Effector memory CD4-positive, alpha-beta T cell (primary cell): ENCODE results near the gene TWIST2.

Experiments
- DNase-seq, 3 donors: peaks; one replicate each; pipeline ENCODE4 v3.0.0-alpha.2; 2020
- H3K27ac ChIP-seq: 2 replicates; pipeline ENCODE4 v1.7.0; 2013; ENCODE audit warnings: mild to moderate bottlenecking, low read length, moderate library complexity; ENCODE audit not compliant: insufficient read depth, poor library complexity, severe bottlenecking
- H3K27me3 ChIP-seq: replicated peaks from 2 replicates; pipeline ENCODE4 v1.7.0; 2013; ENCODE audit warnings: mild to moderate bottlenecking, low read length; ENCODE audit not compliant: insufficient read depth, control insufficient read depth, poor library complexity, severe bottlenecking
- H3K36me3 ChIP-seq: 2 replicates; pipeline ENCODE4 v1.7.0; 2013; ENCODE audit warnings: mild to moderate bottlenecking, low read length, moderate library complexity; ENCODE audit not compliant: control insufficient read depth, insufficient read depth
- H3K4me1 ChIP-seq: 2 replicates; pipeline ENCODE4 v1.7.0; 2013; ENCODE audit warnings: low read length, mild to moderate bottlenecking; ENCODE audit not compliant: control insufficient read depth, insufficient read depth, poor library complexity, severe bottlenecking
- H3K4me3 ChIP-seq: 2 replicates; pipeline ENCODE4 v1.7.0; 2013; ENCODE audit warnings: low read length, low read depth, mild to moderate bottlenecking; ENCODE audit not compliant: insufficient read depth, poor library complexity, severe bottlenecking
- H3K9me3 ChIP-seq: 2 replicates; pipeline ENCODE4 v1.7.0; 2013; ENCODE audit warnings: mild to moderate bottlenecking, low read length, moderate library complexity; ENCODE audit not compliant: control insufficient read depth

TWIST2 gene

GRCh38 chr2:238879043-238879442 lies 31.2 kb downstream of the TWIST2 start:
- no peak overlapping the region for H3K27ac ChIP-seq
- no peaks in the 10 kb centered on the region for H3K27me3 ChIP-seq
- no peaks in the 10 kb centered on the region for H3K9me3 ChIP-seq
- DNase-seq = no peak
- H3K4me3 ChIP-seq = no peak overlapping the region
- H3K4me1 ChIP-seq = no peaks in the 10 kb centered on the region
- no peaks in the 10 kb centered on the region for H3K36me3 ChIP-seq

DNA sequence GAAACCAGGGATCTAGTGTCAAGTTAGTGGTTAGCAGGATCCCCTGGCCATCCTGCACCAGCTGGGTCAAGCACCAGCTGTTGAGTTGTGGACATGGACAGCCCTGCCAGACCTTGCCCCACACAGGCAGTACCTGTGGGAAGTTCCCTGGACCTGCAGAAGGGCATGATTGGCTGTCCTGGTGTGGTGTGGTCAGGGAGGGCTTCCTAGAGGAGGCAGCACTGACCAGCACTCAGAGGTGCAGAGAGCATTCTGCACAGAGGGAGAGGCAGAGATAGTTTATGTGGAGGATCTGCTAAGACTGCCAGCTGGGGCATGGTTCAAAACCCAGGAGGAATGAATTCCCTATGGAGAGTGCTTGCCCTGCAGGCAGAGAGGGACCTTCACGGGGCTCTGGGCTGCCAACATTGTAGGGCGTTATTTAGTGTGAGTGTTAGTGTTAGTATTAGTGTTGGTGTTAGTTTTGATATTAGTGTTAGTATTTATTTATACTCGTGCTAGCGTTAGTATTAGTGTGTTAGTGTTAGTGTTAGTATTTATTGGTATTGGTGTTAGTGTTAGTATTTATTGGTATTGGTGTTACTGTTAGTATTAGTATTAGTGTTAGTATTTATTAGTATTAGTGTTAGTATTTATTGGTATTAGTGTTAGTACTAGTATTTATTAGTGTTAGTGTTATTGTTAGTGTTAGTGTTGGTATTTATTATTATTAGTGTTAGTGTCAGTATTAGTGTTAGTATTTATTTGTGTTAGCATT lies 31.9 kb downstream of the TWIST2 start:
- Histone ChIP-seq H3K4me3 (no peak overlapping the region), H3K27me3 (no peaks in the 10 kb centered on the region), H3K9me3 (no peaks in the 10 kb centered on the region), H3K27ac (no peak overlapping the region), H3K36me3 (no peaks in the 10 kb centered on the region), H3K4me1 (no peaks in the 10 kb centered on the region)
- no peak for DNase-seq

- no peak for DNase-seq
- Histone ChIP-seq H3K4me3 (no peak overlapping the region), H3K4me1 (no peaks in the 10 kb centered on the region), H3K36me3 (no peaks in the 10 kb centered on the region), H3K9me3 (no peaks in the 10 kb centered on the region), H3K27me3 (no peaks in the 10 kb centered on the region), H3K27ac (no peak overlapping the region)
These were observed 33.6 kb downstream of the TWIST2 start for GRCh38 chr2:238881353-238882081.

DNA sequence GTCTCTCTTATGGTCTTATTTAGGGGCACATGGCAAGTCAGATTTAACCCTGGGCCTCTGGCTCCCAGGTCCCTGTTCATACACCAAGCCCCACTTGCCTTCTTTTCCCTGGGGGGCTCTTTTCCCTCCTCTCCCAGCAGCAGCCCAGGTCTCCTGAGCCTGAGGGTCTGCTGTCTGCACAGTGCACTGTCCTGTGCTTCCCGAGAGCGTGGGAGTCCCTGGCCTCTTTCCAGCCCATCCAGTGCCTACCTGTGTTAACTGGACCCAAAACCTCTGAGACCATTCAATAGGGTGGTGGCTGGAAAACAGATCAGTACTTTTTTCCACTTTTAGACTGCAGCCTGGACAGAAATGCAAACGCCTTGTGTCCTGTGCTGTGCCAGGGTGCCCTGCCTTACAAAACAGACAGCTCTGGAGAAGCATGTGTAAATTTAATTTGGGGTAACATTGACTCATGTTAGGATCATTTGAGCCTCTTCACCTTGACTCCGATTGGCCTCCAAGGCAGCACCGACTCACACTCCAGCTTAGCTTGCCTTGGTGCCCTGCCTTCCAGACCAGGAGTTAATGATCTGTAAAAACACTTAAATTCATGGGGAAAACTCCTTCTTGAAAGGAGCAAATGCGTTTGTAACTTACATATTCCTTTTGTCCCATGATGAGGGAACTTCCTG lies 34.3 kb downstream of the TWIST2 start:
- no peaks in the 10 kb centered on the region for H3K9me3 ChIP-seq
- no peaks in the 10 kb centered on the region for H3K36me3 ChIP-seq
- no peak overlapping the region for H3K4me3 ChIP-seq
- H3K27ac ChIP-seq = no peak overlapping the region
- no peak for DNase-seq
- no peaks in the 10 kb centered on the region for H3K4me1 ChIP-seq
- H3K27me3 ChIP-seq = no peaks in the 10 kb centered on the region

GRCh38 chr2:238883421-238883901 lies 35.6 kb downstream of the TWIST2 start:
- DNase-seq = no peak
- Histone ChIP-seq H3K27me3 (no peaks in the 10 kb centered on the region), H3K27ac (no peak overlapping the region), H3K9me3 (no peaks in the 10 kb centered on the region), H3K4me3 (no peak overlapping the region), H3K4me1 (no peaks in the 10 kb centered on the region), H3K36me3 (no peaks in the 10 kb centered on the region)

DNA sequence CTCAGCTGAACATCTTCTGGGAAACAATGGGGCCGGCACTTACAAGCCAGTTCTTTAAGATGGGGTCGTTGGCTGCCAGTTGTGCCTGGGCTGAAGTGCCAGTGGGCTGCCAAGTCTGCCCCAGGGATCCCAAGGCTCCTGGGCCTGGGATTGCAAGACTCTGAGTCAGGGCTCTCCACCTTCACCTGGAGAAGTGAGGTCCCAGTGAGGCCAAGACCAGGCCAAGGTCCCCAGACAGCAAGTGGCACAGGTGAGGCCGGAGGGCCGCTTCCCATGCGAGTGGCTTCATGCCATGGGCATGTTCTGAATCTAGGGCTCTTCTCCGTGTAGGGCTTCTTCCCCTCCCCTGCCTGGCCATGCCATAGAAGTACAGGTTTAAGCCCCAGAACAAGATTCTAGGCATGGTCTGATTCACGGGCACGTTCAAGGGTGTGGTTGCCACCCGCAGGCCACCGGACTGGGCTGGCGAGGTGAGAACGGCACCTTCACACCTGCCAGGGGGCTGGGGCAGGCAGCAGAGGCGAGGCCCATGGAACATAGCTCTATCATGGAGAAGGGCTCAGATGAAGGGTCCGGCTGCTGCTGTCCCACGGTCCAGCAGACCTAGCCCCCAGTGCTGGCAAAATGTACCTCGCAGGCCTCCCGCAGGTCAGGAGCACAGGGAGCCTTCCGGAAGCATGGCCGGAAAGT lies 36.4 kb downstream of the TWIST2 start:
- Histone ChIP-seq H3K4me1 (no peaks in the 10 kb centered on the region), H3K27me3 (no peaks in the 10 kb centered on the region), H3K4me3 (no peak overlapping the region), H3K36me3 (no peaks in the 10 kb centered on the region), H3K27ac (no peak overlapping the region), H3K9me3 (no peaks in the 10 kb centered on the region)
- no peak for DNase-seq

- Histone ChIP-seq H3K9me3 (no peaks in the 10 kb centered on the region), H3K4me3 (no peak overlapping the region), H3K36me3 (no peaks in the 10 kb centered on the region), H3K27me3 (no peaks in the 10 kb centered on the region), H3K27ac (no peak overlapping the region), H3K4me1 (no peaks in the 10 kb centered on the region)
- DNase-seq = no peak
These were observed 37.0 kb downstream of the TWIST2 start for GRCh38 chr2:238884812-238885408.

- Histone ChIP-seq H3K4me3 (no peak overlapping the region), H3K27me3 (no peaks in the 10 kb centered on the region), H3K4me1 (no peaks in the 10 kb centered on the region), H3K27ac (no peak overlapping the region), H3K36me3 (no peaks in the 10 kb centered on the region), H3K9me3 (no peaks in the 10 kb centered on the region)
- no peak for DNase-seq
These were observed 38.7 kb downstream of the TWIST2 start for GRCh38 chr2:238886453-238887094.

GRCh38 chr2:238887616-238888015 lies 39.7 kb downstream of the TWIST2 start:
- DNase-seq = no peak

More at GRCh38 chr2:238887616-238888015, 39.7 kb downstream of the TWIST2 start:
- H3K9me3 ChIP-seq = no peaks in the 10 kb centered on the region
- no peaks in the 10 kb centered on the region for H3K36me3 ChIP-seq
- H3K4me1 ChIP-seq = no peaks in the 10 kb centered on the region
- H3K27me3 ChIP-seq = no peaks in the 10 kb centered on the region
- no peak overlapping the region for H3K4me3 ChIP-seq
- no peak overlapping the region for H3K27ac ChIP-seq
